ENCODE measurements around the gene RREB1.

GRCh38 chr6:7276199-7276524 lies 168.4 kb downstream of the RREB1 start:
- no peak for TF ChIP-seq EP300 (IDR thresholded peaks at IDR 0.05)
- TF ChIP-seq POLR2A (IDR thresholded peaks at IDR 0.05; ENCODE audit: low read depth) = no peak
- no peak for TF ChIP-seq CTCF (IDR thresholded peaks at IDR 0.05)
- no peak for TF ChIP-seq POLR2AphosphoS5 (IDR thresholded peaks at IDR 0.05)
